Measurements from ENCODE around the gene EIPR1. TPM values are rescaled to one million over a fixed set of nuclear protein-coding genes. Genes with fewer than 3 reads are reported as not detected.

Gene EIPR1
- total and polyA plus RNA-seq, 4 donors = 26.2 to 45.4 (median 36.1) TPM

- Histone ChIP-seq H3K4me1 (ENCODE audit: control insufficient read depth, insufficient read depth, low read length) (peaks cover 21% of the 10 kb centered on the region), H3K36me3 (ENCODE audit: control insufficient read depth, insufficient read depth, low read length) (peaks cover 60% of the 10 kb centered on the region), H3K27me3 (ENCODE audit: control insufficient read depth, insufficient read depth, low read length) (no peaks in the 10 kb centered on the region), H3K9me3 (ENCODE audit: control insufficient read depth, insufficient read depth, low read length) (no peaks in the 10 kb centered on the region), H3K27ac (ENCODE audit: low read depth, low read length) (no peak overlapping the region), H3K4me3 (ENCODE audit: low read depth, low read length) (no peak overlapping the region)
- DNase-seq (ENCODE audit: low read depth in 4 of 6, low spot score in 6 of 6) = peak in 1 of 6 donors; percentile 54
- 47% methylated on average over 7 of the region's 13 CpGs for WGBS (ENCODE audit: insufficient coverage)
Measured at GRCh38 chr2:3420076-3420768, 42.6 kb upstream of the EIPR1 start.

- H3K27ac ChIP-seq (ENCODE audit: low read depth, low read length) = no peak overlapping the region
- no peak overlapping the region for H3K4me3 ChIP-seq (ENCODE audit: low read depth, low read length)
Measured at GRCh38 chr2:3418766-3419404, 41.3 kb upstream of the EIPR1 start.

GRCh38 chr2:3414133-3414860 lies 36.7 kb upstream of the EIPR1 start:
- no peak overlapping the region for H3K27ac ChIP-seq (ENCODE audit: low read depth, low read length)
- peaks cover 30% of the 10 kb centered on the region for H3K36me3 ChIP-seq (ENCODE audit: control insufficient read depth, insufficient read depth, low read length)
- H3K4me3 ChIP-seq (ENCODE audit: low read depth, low read length) = no peak overlapping the region
- WGBS (ENCODE audit: insufficient coverage) = 80% methylated on average over 11 of the region's 25 CpGs
- DNase-seq (ENCODE audit: low read depth in 4 of 6, low spot score in 6 of 6) = peak in 1 of 6 donors; percentile 86
- no peaks in the 10 kb centered on the region for H3K27me3 ChIP-seq (ENCODE audit: control insufficient read depth, insufficient read depth, low read length)
- H3K4me1 ChIP-seq (ENCODE audit: control insufficient read depth, insufficient read depth, low read length) = peaks cover 6% of the 10 kb centered on the region
- H3K9me3 ChIP-seq (ENCODE audit: control insufficient read depth, insufficient read depth, low read length) = no peaks in the 10 kb centered on the region

More at GRCh38 chr2:3418766-3419404, 41.3 kb upstream of the EIPR1 start:
- Histone ChIP-seq H3K9me3 (ENCODE audit: control insufficient read depth, insufficient read depth, low read length) (no peaks in the 10 kb centered on the region), H3K27me3 (ENCODE audit: control insufficient read depth, insufficient read depth, low read length) (no peaks in the 10 kb centered on the region), H3K4me1 (ENCODE audit: control insufficient read depth, insufficient read depth, low read length) (peaks cover 21% of the 10 kb centered on the region), H3K36me3 (ENCODE audit: control insufficient read depth, insufficient read depth, low read length) (peaks cover 57% of the 10 kb centered on the region)
- DNase-seq (ENCODE audit: low read depth in 4 of 6, low spot score in 6 of 6) = no peak
- 83% methylated on average over 10 of the region's 11 CpGs for WGBS (ENCODE audit: insufficient coverage)

- peaks cover 2% of the 10 kb centered on the region for H3K4me1 ChIP-seq (ENCODE audit: control insufficient read depth, insufficient read depth, low read length)
- 53% methylated on average over 2 of the region's 4 CpGs for WGBS (ENCODE audit: insufficient coverage)
- H3K27me3 ChIP-seq (ENCODE audit: control insufficient read depth, insufficient read depth, low read length) = no peaks in the 10 kb centered on the region
- H3K36me3 ChIP-seq (ENCODE audit: control insufficient read depth, insufficient read depth, low read length) = peaks cover 30% of the 10 kb centered on the region
- H3K4me3 ChIP-seq (ENCODE audit: low read depth, low read length) = no peak overlapping the region
- no peaks in the 10 kb centered on the region for H3K9me3 ChIP-seq (ENCODE audit: control insufficient read depth, insufficient read depth, low read length)
- peak in 2 of 6 donors; percentile 28 to 52 for DNase-seq (ENCODE audit: low read depth in 4 of 6, low spot score in 6 of 6)
- no peak overlapping the region for H3K27ac ChIP-seq (ENCODE audit: low read depth, low read length)
Measured at GRCh38 chr2:3413697-3414096, 36.1 kb upstream of the EIPR1 start.

- Histone ChIP-seq H3K9me3 (ENCODE audit: control insufficient read depth, insufficient read depth, low read length) (no peaks in the 10 kb centered on the region), H3K4me3 (ENCODE audit: low read depth, low read length) (no peak overlapping the region), H3K27ac (ENCODE audit: low read depth, low read length) (no peak overlapping the region), H3K27me3 (ENCODE audit: control insufficient read depth, insufficient read depth, low read length) (no peaks in the 10 kb centered on the region), H3K36me3 (ENCODE audit: control insufficient read depth, insufficient read depth, low read length) (peaks cover 16% of the 10 kb centered on the region), H3K4me1 (ENCODE audit: control insufficient read depth, insufficient read depth, low read length) (peaks cover under 1% of the 10 kb centered on the region)
- 72% methylated on average over 2 of the region's 3 CpGs for WGBS (ENCODE audit: insufficient coverage)
- no peak for DNase-seq (ENCODE audit: low read depth in 4 of 6, low spot score in 6 of 6)
Measured at GRCh38 chr2:3411103-3411502, 33.5 kb upstream of the EIPR1 start.

- 92% methylated on average over 2 of the region's 12 CpGs for WGBS (ENCODE audit: insufficient coverage)
- H3K9me3 ChIP-seq (ENCODE audit: control insufficient read depth, insufficient read depth, low read length) = no peaks in the 10 kb centered on the region
- no peak overlapping the region for H3K4me3 ChIP-seq (ENCODE audit: low read depth, low read length)
- H3K36me3 ChIP-seq (ENCODE audit: control insufficient read depth, insufficient read depth, low read length) = peaks cover 12% of the 10 kb centered on the region
- H3K4me1 ChIP-seq (ENCODE audit: control insufficient read depth, insufficient read depth, low read length) = peaks cover 11% of the 10 kb centered on the region
- H3K27ac ChIP-seq (ENCODE audit: low read depth, low read length) = no peak overlapping the region
- H3K27me3 ChIP-seq (ENCODE audit: control insufficient read depth, insufficient read depth, low read length) = no peaks in the 10 kb centered on the region
- DNase-seq (ENCODE audit: low read depth in 4 of 6, low spot score in 6 of 6) = no peak
Measured at GRCh38 chr2:3409627-3410170, 32.1 kb upstream of the EIPR1 start.

- H3K27me3 ChIP-seq (ENCODE audit: control insufficient read depth, insufficient read depth, low read length) = no peaks in the 10 kb centered on the region
- no peak for DNase-seq (ENCODE audit: low read depth in 4 of 6, low spot score in 6 of 6)
- no peaks in the 10 kb centered on the region for H3K9me3 ChIP-seq (ENCODE audit: control insufficient read depth, insufficient read depth, low read length)
- no peak overlapping the region for H3K4me3 ChIP-seq (ENCODE audit: low read depth, low read length)
- H3K27ac ChIP-seq (ENCODE audit: low read depth, low read length) = no peak overlapping the region
- peaks cover 18% of the 10 kb centered on the region for H3K4me1 ChIP-seq (ENCODE audit: control insufficient read depth, insufficient read depth, low read length)
- 99% methylated on average over 13 of the region's 13 CpGs for WGBS (ENCODE audit: insufficient coverage)
- H3K36me3 ChIP-seq (ENCODE audit: control insufficient read depth, insufficient read depth, low read length) = peaks cover 10% of the 10 kb centered on the region
Measured at GRCh38 chr2:3408781-3409180, 31.2 kb upstream of the EIPR1 start.

GRCh38 chr2:3406501-3406900 lies 28.9 kb upstream of the EIPR1 start:
- no peaks in the 10 kb centered on the region for H3K27me3 ChIP-seq (ENCODE audit: control insufficient read depth, insufficient read depth, low read length)
- WGBS (ENCODE audit: insufficient coverage) = no CpG with 5 or more reads among the region's 3 CpGs
- peaks cover 17% of the 10 kb centered on the region for H3K36me3 ChIP-seq (ENCODE audit: control insufficient read depth, insufficient read depth, low read length)
- H3K27ac ChIP-seq (ENCODE audit: low read depth, low read length) = no peak overlapping the region
- H3K4me1 ChIP-seq (ENCODE audit: control insufficient read depth, insufficient read depth, low read length) = peaks cover 18% of the 10 kb centered on the region
- H3K4me3 ChIP-seq (ENCODE audit: low read depth, low read length) = no peak overlapping the region
- no peaks in the 10 kb centered on the region for H3K9me3 ChIP-seq (ENCODE audit: control insufficient read depth, insufficient read depth, low read length)
- no peak for DNase-seq (ENCODE audit: low read depth in 4 of 6, low spot score in 6 of 6)

GRCh38 chr2:3405876-3406275 lies 28.3 kb upstream of the EIPR1 start:
- WGBS (ENCODE audit: insufficient coverage) = 60% methylated on average over 4 of the region's 7 CpGs

More at GRCh38 chr2:3405876-3406275, 28.3 kb upstream of the EIPR1 start:
- Histone ChIP-seq H3K36me3 (ENCODE audit: control insufficient read depth, insufficient read depth, low read length) (peaks cover 22% of the 10 kb centered on the region), H3K4me1 (ENCODE audit: control insufficient read depth, insufficient read depth, low read length) (peaks cover 21% of the 10 kb centered on the region), H3K27me3 (ENCODE audit: control insufficient read depth, insufficient read depth, low read length) (no peaks in the 10 kb centered on the region), H3K9me3 (ENCODE audit: control insufficient read depth, insufficient read depth, low read length) (no peaks in the 10 kb centered on the region), H3K4me3 (ENCODE audit: low read depth, low read length) (no peak overlapping the region), H3K27ac (ENCODE audit: low read depth, low read length) (peak overlapping the region; percentile 6)
- DNase-seq (ENCODE audit: low read depth in 4 of 6, low spot score in 6 of 6) = peak in 1 of 6 donors; percentile 20

Data from spinal cord (tissue), 10 donors.